Activated T-cell treated with anti-CD3 and anti-CD28 coated beads for 1 hour (primary cell): ENCODE results near the gene ZNF213.
"Not testable (repeated sequence)": the region's sequence is repeated elsewhere in the genome, so short reads cannot be mapped to it uniquely, and the experiment has no call there.

Experiments used
- DNase-seq: peaks from one replicate; pipeline ENCODE4 v3.0.0-alpha.2; 2020; ENCODE audit warnings: low read depth

ZNF213 gene

DNA sequence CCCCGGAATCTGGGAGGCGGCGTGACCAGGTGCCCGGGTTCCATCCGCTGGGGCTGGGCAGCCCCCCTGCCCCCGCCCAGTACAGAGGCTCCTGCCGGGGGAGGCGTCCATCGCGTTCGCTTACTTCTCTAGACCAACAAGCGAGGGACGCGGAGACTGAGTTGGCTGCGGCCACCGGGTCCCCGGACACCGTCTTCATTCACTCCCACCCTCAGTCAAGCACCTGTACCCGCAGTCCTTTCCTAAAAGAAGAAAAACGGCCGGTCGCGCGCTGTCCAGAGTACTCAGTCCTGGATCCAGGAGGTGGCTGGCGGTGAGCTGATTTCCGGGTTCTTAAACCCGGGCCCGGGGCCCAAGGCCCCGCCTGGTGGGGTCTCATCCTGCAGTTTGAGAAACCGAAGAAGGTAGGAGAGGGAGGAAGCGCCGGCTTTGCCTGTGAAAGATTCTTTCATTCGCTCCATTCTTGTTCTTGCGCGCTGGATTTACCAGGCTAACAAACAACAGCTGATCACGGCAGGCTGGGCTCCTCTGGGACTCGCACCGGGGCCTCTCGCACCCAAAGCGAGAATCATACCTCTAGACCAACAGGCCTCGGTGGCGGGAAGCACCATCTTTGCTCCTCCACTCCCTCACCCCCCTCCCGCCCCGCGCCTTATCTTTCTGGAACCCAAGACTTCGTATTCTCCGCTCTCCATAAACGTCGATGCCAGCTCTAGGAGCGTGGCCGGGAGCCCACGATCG, 35.8 kb downstream of the ZNF213 start:
- no peak for DNase-seq

DNA sequence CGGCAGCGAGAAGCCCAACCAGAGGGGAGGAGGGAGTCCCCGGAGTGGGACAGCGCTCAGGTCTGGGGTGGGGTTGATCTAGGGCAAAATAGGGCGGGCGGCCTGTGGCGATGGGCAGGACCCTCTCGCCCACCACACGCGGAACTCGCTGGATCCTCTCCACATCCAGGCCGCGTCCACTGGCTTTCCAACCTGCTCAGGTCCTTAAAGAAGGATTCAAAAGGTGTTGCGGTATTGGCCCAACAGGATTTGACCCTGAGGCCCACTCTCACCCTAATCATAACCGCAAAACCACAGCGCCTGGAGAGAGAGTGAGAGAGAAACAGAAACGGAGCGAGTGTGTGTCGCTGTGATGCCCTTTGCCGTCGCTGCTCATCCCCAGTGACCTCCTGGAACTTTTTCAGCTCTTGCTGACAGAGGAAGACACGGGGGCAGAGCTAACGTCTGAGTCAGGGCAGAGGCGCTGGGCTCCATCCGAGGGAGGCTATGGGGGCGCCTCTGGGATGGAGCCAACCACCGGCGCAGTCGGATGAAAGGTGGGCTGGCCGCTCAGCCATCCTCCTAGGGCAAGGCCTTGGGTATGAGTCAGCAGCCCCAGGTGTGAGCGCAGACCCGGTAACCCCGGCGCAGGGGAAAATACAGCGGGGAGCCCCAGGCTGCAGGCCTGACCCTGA, 36.5 kb downstream of the ZNF213 start:
- no peak for DNase-seq

DNA sequence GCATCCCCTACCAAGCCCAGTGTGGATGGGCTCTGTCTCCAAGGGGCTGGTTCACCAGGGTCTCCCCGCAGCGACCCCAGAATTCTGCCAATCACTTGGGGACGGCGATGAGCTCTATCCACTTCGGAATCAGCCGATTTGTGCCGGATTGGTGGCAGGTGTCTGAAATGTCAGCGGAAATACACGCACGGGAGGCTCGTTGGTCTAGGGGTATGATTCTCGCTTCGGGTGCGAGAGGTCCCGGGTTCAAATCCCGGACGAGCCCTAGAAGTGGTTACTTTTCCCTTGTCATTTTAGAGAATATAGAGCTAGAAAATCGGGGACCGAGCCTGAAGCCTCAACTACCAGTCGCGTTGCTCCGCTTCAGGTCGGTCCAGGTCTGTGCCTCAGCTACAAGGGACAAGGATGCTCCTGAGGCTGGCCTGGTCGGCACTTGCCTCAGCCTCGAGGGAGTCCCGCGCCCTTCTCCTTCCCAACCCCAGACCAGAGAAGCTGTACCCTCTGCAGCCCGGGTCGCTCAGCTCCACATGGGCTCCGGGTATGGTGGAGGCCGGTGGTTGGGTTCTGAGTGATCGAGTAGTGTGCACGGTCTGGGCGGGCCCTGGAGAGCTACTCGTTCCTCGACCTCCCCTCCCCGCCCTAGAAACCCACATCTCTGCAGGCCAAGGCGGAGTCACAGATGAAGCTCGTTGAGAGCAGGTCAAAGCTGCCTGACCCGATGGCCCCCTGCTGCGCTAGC, 37.2 kb downstream of the ZNF213 start:
- DNase-seq, result no peak

DNA sequence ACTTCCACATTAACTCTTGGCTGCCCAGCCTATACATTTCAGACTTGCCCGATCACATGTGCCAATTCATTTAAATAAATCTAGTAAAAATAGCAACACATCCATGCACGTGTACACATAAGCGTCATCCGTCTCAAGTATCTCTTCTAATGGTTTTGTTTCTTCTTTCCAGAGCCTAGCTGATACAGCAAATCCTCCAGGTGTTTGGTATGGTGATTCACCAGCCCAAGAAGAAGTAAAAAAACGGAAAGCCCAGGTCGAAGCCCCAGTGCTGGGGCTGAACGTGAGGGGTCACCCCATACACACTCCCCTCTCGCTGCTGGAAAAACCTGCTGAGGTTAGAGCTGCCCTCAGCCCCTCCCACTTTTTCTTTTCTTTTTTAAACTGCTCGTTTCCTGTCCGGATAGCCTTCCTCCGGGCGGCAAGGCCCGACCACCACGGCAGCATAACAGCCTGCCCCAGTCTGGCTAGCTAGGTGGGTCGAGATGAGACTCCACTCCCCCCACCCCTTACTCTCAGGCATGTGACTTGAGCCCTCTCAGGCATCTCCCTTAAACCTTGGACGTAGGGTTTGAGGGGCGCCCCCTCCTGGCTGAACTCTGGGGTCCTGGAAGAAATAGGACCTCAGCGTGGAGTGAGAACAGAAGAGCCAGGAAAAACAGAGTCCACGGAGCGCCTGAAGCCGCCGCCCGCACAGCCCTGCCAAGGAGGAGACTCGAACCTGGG, 39.2 kb downstream of the ZNF213 start:
- DNase-seq, result no peak

DNA sequence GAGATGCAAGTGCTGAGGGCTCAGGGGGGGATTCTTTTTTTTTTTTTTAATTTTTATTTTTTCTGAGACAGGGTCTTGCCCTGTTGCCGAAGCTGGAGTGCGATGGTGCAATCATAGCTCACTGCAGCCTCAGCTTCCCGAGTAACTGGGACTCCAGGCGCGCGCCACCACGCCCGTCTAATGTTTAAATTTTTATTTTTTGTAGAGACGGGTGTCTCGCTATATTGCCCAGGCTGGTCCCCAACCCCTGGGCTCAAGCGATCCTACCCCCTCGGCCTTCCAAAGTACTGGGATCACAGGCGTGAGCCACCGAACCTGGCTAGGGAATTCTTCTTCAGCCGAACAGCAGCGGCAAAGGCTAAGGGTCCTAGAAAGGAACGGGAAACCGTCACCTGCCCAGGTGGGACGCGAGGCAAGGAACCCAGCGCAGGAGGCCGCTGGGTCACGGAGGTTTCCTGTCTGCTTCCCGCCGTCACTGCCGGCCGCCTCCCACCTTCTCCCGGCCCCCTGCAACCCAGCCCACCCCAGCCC, 39.9 kb downstream of the ZNF213 start:
- no peak for DNase-seq

DNA sequence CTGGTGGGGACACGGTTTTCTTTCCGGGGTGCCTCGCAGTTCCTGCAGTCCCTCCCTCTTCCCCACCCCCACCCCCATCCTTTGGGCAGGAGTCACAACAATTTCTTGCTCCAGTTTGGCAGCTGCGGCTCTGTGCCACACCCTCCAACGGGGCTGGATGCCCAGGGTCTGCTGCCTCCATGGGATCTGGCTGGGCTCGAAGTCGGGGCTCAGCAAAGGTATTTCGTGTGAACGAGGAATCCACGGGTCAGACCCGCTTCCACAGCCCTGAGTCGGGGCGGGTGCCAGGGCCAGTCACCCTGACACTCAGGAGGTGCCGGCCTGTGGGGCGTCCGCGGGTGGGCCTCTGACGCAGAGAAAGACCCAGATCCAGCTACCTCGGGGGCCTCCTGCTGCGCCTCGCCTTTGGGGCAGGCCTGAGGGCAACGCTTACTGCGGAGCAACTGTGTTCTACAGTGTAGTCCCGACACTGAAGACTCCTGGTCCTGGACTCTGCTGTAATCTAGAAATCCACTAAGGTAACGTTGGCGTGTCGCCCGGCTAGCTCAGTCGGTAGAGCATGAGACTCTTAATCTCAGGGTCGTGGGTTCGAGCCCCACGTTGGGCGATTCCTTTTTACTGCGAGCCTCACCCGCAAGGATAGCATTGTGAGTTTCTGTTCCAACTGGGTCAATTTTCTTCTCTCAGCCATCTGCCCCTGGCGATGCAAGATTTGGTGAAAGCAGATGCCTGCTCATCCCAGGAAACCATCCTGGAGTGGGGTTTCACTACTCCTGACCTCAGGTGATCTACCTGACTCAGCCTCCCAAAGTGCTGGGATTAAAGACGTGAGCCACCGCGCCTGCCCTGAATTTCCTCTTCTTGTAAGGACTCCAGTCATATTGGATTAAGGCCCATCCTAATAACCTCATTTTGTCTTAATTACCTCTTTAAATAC, 40.6 kb downstream of the ZNF213 start:
- no peak for DNase-seq

DNA sequence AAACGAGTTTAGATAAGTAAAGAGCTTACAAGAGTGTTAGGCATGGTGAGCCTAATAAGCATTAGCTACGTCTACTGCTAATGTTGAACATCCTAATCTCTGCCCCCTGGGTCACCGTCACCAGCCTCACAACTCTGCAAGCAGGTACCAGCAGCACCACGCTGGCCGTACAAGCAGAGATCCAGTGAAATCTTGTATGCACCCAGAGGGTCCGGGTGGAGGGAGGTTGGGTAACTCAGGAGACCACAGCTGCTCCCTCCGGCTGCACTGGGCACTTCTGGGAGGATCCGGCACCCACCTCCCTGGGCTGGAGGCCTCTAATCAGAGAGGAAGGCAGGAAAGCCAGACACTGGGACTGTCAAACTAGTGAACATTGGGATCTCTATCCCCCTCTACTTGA, 44.8 kb downstream of the ZNF213 start:
- no peak for DNase-seq

DNA sequence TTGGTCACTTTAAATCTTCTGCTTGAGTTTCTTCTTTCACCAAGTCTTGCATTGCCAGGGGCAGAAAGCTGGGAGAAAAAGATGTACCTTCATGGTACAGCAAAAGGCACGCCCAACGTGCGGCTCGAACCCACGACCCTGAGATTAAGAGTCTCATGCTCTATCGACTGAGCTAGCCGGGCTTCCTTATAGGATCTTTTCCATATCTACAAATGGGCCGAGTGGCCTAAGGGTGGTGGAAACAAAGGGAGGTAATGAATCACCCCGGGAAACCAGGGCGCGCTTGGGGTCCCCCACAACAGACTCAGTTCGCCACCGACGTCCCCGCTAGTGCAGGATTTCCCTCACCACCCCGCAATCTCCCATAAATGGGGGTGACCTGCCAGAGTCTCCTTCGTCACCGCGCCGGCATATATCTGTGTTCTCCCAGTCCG, 45.6 kb downstream of the ZNF213 start:
- DNase-seq, result no peak

DNA sequence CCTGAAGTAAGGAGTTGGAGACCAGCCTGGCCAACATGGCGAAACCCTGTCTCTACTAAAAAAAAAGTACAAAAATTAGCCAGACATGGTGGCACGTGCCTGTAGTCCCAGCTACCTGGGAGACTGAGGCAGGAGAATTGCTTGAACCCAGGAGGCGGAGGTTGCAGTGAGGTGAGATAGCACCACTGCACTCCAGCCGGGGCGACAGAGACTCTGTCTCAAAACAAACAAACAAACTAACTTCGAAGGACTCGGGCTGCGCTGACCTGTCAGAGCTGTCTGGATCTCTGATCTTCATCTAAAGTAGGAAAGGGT, 47.4 kb downstream of the ZNF213 start:
- not testable (repeated sequence) for DNase-seq

DNA sequence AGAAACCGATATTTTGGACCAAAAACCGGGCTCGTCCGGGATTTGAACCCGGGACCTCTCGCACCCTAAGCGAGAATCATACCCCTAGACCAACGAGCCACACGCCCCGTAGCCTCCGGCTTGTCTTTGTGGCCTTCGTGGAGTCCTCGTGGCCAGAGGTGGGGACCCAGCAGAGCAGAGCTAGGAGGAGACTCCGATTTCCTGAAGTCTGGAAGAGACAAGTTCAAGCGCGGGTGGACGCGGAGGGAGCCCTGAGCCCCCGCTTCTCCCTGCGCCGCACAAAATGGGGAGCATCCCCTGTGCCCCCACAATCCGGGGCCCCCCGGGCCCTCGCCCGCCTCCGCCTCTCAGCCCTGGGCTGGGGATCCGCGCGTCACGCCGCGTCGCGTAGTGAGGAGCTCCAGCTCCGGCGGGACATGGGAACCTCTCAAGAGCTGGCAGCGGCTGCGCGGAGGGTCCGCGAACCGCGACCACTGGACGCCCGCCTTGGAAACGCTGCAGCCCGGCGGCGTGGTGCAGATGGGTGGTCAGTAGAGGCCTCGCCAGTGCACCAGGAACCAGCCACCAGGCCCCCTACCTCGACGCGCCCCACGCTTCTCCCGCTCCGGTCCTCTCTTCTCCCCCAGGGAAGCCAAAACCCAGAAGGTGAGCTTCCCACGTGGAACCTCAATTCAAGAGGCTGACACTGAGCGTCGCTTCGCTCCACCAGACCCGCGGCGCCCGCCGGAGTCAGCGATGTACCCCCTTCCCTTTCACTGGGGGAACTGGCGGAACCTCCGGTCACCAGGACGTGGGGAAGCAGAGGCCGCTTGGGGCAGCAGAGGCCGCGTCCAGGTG, 48.0 kb downstream of the ZNF213 start:
- no peak for DNase-seq

DNA sequence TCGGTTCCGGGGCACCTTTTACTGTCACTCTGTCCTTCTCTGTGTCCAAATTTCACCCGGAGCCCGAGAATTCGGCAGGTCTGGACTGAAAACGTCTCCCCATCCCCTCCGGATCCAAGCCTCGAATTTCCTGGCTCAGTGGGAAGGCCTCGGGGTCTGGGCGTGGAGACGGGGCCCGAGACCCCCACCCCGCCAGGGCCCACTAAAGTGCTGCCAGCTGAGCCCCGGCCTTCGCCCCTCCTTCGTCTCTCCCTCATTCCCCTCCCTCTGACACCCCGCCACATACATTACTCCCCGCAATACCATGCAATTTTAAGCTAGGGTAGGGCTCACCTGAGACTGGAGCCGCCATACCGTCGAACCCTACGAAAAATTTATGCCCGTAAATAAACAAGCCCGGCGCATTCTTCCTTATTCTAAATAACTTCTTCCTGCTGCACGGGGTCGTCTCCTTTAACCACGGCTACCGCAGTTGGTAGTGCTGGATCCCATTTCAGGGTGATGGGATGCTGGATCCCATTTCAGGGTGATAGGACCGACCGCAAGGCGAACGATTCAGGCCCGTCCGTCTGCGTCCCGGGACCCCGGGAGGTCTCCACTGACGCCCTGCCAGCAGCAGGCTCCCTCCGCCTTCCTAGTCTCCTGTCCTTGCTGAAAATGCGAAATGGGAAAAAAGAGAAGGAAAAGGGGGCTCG, 48.8 kb downstream of the ZNF213 start:
- no peak for DNase-seq

DNA sequence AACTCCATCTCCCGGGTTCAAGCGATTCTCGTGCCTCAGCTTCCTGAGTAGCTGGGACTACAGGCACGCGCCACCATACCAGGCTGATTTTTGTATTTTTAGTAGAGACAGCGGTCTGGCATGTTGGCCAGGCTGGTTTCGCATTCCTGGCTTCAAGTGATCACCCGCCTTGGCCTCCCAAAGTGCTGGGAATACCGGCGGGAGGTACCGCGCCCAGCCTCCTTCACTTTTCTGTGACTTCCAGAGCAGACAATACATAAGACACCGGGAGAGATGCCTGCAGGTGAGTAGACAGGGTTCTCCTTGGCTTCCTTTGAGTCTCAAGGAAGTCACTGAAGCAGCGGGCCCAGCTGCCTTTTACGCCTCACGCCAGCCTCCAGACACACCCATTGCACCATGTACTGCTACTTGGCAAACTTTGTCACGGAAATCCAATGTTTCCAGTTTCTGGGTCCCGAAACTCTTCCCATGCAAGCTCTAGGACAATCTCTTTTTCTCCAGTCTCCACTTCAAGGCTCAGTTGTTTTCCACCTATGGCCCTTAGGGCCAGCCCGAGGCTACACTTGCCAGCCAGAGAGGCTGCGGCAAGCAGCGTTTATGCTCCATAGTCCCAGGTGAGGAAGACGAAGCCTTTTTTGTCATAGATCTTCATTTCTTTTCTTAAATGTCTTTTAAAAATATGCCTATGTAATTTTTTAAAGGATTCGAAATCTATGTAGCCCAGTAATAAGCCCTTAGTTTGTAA, 52.3 kb downstream of the ZNF213 start:
- no peak for DNase-seq

DNA sequence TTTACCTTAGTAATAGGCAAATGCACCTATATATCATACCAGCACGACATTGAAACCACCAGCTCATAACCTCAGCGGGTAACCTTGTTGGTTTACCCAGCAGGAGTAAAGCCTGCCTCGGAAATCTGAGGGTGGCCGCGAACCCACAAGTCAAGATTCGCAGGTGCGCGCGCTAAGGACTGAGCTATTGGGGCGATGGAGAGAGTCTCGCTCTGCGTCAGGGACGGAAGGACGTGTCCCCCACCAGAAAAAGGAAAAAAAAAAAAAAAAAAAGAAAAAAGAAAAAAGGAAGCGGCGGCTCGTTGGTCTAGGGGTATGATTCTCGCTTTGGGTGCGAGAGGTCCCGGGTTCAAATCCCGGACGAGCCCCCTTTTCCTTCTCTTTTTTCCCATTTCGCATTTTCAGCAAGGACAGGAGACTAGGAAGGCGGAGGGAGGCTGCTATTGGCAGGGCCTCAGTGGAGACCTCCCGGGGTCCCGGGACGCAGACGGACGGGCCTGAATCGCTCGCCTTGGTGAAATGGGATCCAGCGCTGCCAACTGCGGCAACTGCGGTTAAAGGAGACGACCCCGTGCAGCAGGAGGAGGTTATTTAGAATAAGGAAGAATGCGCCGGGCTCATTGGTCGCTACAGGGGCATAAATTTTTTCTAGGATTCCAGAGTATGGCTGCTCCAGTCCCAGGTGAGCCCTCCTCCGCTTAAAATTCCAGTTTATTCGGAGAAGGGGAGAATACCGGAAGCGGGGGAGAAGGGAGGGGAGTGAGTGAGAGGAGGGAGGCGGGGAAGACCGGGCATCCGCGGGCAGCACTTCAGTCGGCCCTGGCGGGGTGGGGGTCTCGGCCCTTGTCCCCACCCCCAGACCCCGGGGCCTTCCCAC, 53.2 kb downstream of the ZNF213 start, which contains the start of gene OR1F1:
Gene OR1F1, plus strand, starts transcription at position 407 of the 877 bp plus-strand sequence.
- DNase-seq, result no peak

DNA sequence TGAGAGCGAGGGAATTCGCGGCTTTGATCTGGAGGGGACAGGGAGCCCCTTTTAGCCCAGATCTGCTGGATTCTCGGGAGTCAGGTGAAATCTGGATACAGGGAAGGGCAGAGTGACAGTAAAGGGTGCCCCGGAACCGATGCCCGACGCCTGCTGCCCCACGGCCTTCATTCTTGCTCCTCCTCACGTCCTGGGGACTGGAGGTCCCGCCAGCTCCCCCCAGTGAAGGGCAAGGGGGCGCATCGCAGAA, 53.8 kb downstream of the ZNF213 start:
- no peak for DNase-seq

DNA sequence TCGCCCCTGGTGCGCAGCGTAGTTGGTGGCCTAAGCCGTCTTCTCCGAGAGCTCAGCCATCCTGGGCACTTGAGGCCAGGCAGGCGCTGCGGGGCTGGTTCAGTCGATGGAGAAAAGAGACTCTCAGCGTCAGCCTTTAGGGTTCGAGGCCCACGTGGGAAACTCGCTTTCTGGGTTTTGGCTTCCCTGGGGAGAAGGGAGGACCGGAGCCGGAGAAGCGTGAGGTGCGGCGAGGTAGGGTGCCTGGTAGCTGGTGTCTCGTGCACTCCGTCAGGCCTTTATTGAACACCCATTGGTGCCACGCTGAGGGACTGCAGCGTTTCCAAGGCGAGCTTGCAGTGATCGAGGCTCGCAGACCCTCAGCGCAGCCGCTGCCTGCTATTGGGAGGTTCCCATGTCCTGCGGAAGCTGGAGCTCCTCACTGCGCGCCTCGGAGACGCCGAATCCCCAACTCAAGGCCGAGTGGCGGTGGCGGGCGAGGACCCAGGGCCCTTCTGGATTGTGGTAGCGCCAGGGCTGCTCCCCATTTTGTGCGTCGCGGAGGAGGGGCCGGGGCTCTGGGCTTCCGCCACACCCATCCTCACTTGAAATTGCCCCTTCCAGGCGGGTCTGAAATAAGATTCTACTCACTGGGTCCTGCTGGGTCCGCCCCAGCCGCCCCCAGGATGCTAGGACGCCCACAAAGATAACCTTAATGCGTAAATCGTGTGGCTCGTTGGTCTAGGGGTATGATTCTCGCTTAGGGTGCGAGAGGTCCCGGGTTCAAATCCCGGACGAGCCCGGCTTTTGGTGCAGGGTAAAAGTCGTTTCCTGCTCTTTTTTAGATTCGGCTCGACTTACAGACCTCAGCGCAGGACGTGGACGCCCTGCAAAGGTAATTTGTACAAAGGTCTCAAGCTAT, 54.3 kb downstream of the ZNF213 start:
- DNase-seq, result no peak

DNA sequence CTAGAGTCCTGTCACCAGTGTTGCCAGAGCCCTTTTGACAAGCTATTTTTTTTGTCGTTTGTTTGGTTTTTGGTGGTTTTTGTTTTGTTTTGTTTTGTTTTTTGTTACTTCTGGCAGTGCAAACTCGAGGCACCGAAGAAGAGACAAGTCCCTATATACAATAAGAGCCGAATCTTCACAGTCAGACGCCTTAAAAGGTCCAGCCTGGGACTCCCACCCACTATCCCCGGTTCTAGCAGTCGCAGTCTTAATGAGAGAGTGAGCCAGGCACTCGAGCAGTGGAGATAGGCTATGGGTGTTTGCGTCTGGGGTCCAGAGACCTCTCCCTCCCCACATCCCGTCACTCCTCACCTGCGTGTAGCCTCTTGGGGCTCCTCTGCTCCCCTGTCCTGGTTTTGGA, 55.0 kb downstream of the ZNF213 start:
- DNase-seq, result no peak

DNA sequence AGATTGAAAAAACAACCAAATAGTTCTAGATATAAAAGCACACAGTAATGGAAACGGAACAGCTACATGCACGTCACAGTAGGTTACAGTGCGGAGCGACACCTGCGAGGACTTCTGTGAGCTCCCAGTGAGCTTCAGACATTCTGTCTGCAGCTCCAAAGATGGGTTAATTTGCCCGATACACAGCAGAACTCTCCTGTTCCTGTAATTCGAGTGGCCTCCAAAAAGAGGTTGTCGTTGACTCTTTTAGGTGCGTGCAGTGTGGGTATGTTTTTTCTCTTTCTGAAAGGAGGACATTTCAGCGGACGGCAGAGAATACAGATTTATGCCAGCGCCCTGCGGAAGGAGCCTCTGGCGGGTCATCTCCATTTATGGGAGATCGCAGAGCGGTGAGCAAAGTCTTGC, 56.1 kb downstream of the ZNF213 start:
- no peak for DNase-seq
